KBM-7 (cell line): ENCODE measurements around the gene ATF1.
"Not testable (repeated sequence)": the region's sequence is repeated elsewhere in the genome, so short reads cannot be mapped to it uniquely, and the experiment has no call there.

ENCODE experiments used
- DNase-seq: peaks from one replicate; pipeline ENCODE4 v3.0.0-alpha.2; 2015
- in situ Hi-C: fragments of 300-500 bp; cut with MboI; formaldehyde crosslinking; loops from 2 replicates; pipeline ENCODE4 v1.14.3; 2020; ENCODE audit warnings: low sequenced_read_pairs, low pct_unique_long_range_greater_than_20kb, mixed read lengths

ATF1 gene

GRCh38 chr12:50841716-50842531, 78.0 kb downstream of the ATF1 start:
- DNase-seq = no peak
- in situ Hi-C loops = no loop called here

DNA sequence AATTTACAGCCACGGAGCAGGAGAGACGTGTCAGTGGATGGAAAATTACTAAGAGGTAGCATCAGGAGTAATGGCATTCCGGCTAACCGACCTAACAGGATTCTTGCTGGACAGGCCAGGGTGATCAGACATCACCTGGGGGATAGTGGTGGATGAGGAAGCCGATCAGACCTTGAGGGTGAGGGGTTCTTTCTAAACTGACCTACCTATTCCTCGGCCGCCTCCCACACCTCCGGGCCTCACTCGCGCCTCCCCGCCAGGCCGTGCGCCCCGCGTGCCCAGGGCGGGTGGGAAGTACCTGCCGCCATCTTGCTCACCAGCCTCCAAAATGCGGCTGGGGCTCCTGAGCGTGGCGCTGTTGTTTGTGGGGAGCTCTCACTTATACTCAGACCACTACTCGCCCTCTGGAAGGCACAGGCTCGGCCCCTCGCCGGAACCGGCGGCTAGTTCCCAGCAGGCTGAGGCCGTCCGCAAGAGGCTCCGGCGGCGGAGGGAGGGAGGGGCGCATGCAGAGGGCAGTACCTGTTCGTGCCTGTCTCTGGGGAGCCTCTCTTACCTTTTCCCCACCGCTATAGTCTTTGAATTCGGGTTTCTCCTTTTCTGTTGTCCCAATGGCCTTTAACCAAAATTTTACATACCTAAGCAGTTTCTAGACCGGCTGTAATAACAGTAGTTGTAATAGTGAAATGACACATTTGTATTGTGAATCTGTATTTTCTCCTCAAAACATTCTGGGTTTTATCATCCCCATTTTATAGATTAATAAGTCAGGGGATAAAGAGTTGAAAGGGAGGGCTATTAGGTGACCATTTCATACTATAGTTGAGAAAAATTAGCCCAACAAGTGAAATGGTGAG, 79.0 kb downstream of the ATF1 start, which contains the start of gene TMPRSS12:
Gene TMPRSS12 (plus strand): TSS at position 290 of the 857 bp plus-strand sequence. CDS start 39 bp downstream, at position 329.
- in situ Hi-C loops = no loop called here
- DNase-seq = no peak

DNA sequence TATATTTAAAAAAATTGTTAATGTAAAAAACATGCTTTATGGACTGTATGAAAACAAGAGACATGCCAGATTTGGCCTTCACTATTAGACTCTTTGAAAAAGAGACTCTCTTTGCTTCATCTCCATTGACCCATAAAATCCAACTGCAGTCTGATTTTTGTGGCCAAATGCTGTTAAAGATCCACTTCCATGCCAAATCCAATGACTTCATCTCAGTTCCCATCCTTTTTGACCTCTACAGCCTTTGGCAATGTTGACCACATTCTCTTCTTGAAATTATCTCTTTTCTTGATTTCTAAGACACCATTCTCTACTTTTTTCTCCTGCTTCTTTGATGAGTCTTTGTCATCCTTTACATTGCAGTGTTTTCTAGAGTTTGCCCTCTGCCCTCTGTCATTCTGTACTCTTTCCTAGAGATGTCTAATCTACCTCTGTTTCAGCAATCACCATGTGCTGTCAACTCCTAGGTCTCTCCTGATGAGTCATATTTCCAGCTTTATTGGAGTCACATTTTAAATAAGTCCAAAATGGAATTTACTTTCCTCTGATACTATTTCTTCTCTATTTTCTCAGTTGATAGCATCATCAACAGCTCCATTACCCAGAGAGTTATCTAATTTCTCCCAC, 81.2 kb downstream of the ATF1 start:
- no peak for DNase-seq
- in situ Hi-C loops = no loop called here

GRCh38 chr12:50848963-50849362, 85.1 kb downstream of the ATF1 start:
- in situ Hi-C loops = no loop called here
- DNase-seq = no peak

DNA sequence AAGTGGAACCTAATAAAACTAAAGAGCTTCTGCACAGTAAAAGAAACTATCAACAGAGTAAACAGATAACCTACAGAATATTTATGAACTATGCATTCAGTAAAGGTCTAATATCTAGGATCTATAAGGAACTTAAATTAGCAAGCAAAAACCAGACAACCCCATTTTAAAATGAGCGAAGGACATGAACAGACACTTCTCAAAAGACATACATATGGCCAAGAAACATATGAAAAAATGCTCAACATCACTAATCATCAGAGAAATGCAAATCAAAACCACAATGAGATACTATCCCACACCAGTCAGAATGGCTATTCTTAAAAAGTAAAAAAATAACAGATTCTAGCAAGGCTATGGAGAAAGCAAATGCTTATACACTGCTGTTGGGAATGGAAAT, 91.3 kb downstream of the ATF1 start:
- DNase-seq, in situ Hi-C loops: not testable (repeated sequence)

DNA sequence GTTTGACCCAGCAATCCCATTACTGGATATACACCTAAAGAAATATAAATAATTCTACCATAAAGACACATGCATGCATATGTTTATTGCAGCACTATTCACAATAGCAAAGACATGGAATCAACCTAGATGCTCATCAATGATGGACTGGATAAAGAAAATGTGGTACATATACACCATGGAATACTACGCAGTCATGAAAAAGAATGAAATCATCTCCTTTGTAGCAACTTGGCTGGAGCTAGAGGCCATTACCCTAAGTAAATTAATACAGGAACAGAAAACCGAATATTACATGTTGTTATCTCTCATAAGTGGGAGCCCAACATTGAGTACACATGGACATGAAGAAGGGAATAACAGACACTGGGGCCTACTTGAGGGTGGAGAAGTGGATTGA, 91.8 kb downstream of the ATF1 start:
- in situ Hi-C loops, DNase-seq: not testable (repeated sequence)

DNA sequence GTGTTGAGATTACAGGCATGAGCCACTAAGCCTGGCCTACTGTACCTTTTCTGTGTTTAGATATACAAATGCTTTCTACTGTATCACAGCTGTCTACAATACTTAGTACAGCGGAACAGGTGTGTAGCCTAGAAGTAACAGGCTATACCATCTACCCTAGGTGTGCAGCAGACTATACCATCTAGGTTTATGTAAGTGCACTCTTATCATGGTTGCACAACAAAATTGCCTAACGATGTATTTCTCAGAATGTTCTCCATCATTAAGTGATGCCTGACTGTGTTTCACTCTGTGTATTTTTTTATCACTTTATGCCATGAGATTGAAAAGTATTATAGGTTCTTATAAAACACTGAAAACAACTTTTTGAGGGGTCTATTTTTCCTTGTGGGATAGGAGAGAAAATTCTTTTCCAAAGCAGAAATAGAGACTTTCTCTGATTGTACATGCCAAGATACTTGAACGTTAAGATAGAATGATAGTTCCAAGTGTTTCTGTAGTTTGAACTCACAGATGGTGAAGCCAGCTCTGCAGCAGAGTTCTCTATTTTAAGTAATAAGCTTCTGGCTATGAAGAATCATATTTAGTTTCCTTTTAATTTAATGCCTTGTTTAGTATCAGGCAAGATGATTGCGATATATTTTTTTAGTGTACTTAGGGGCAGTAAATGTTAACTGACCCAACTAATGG, 95.9 kb downstream of the ATF1 start:
- in situ Hi-C loops = no loop called here

DNA sequence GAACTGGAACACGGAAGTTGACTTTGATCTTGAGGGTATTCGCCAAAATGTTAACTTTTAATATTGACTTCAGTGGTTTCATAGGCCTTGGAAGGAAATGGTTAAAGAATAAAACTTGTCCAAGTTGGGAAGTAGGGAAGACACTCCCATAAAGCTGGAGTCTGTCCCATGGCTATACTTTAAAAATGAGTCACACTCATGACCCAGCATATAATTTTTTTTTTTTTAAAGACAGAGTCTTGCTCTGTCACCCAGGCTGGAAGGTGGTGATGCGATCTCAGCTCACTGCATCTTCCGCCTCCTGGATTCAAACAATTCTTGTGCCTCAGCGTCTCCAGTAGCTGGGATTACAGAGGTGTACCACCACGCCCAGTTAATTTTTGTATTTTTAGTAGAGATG, 98.4 kb downstream of the ATF1 start:
- DNase-seq = no peak

More for the DNA sequence above, 95.9 kb downstream of the ATF1 start:
- DNase-seq = no peak

GRCh38 chr12:50865266-50865665, 101.4 kb downstream of the ATF1 start:
- DNase-seq = no peak
- in situ Hi-C loops = no loop called here

More for the DNA sequence above, 98.4 kb downstream of the ATF1 start:
- in situ Hi-C loops = no loop called here

- in situ Hi-C loops, DNase-seq: not testable (repeated sequence)
Measured at GRCh38 chr12:50868881-50869280, 105.0 kb downstream of the ATF1 start.
